ENCODE data around the gene LRFN2. TPM values are rescaled to one million over a fixed set of nuclear protein-coding genes. Genes with fewer than 3 reads are reported as not detected.

Gene LRFN2
- total RNA-seq, 3 donors from 2014 or later: not detected

GRCh38 chr6:40606981-40607380, 19.8 kb upstream of the LRFN2 start:
- Mint-ChIP-seq H3K4me1 (ENCODE audit: low read depth) (no peaks in the 10 kb centered on the region), H3K27me3 (ENCODE audit: low read depth) (peaks cover 20% of the 10 kb centered on the region), H3K4me3 (no peak overlapping the region), H3K9me3 (no peaks in the 10 kb centered on the region), H3K36me3 (ENCODE audit: insufficient read depth) (no peaks in the 10 kb centered on the region)
- DNase-seq (no peak), ATAC-seq (no peak)

GRCh38 chr6:40606526-40606925, 19.4 kb upstream of the LRFN2 start:
- Mint-ChIP-seq H3K4me3 (no peak overlapping the region), H3K4me1 (ENCODE audit: low read depth) (no peaks in the 10 kb centered on the region), H3K36me3 (ENCODE audit: insufficient read depth) (no peaks in the 10 kb centered on the region), H3K9me3 (no peaks in the 10 kb centered on the region), H3K27me3 (ENCODE audit: low read depth) (peaks cover 24% of the 10 kb centered on the region)
- no peak for DNase-seq
- no peak for ATAC-seq

GRCh38 chr6:40604082-40604481, 16.9 kb upstream of the LRFN2 start:
- H3K36me3 Mint-ChIP-seq (ENCODE audit: insufficient read depth): no peaks in the 10 kb centered on the region
- H3K4me1 Mint-ChIP-seq (ENCODE audit: low read depth): no peaks in the 10 kb centered on the region
- H3K4me3 Mint-ChIP-seq: no peak overlapping the region
- H3K27me3 Mint-ChIP-seq (ENCODE audit: low read depth): peaks cover 42% of the 10 kb centered on the region
- no peaks in the 10 kb centered on the region for H3K9me3 Mint-ChIP-seq
- DNase-seq (no peak), ATAC-seq (no peak)

- DNase-seq (no peak), ATAC-seq (no peak)
- Mint-ChIP-seq H3K27me3 (ENCODE audit: low read depth) (peaks cover 39% of the 10 kb centered on the region), H3K36me3 (ENCODE audit: insufficient read depth) (no peaks in the 10 kb centered on the region), H3K9me3 (no peaks in the 10 kb centered on the region), H3K4me1 (ENCODE audit: low read depth) (no peaks in the 10 kb centered on the region), H3K4me3 (no peak overlapping the region)
Observed at GRCh38 chr6:40599555-40599954, 12.4 kb upstream of the LRFN2 start.

GRCh38 chr6:40598516-40598915, 11.4 kb upstream of the LRFN2 start:
- no peaks in the 10 kb centered on the region for H3K4me1 Mint-ChIP-seq (ENCODE audit: low read depth)
- H3K36me3 Mint-ChIP-seq (ENCODE audit: insufficient read depth): no peaks in the 10 kb centered on the region
- H3K27me3 Mint-ChIP-seq (ENCODE audit: low read depth): peaks cover 36% of the 10 kb centered on the region
- H3K9me3 Mint-ChIP-seq: no peaks in the 10 kb centered on the region
- DNase-seq: no peak
- no peak overlapping the region for H3K4me3 Mint-ChIP-seq
- no peak for ATAC-seq

GRCh38 chr6:40597301-40597700, 10.1 kb upstream of the LRFN2 start:
- H3K27me3 Mint-ChIP-seq (ENCODE audit: low read depth): peaks cover 29% of the 10 kb centered on the region
- H3K4me1 Mint-ChIP-seq (ENCODE audit: low read depth): no peaks in the 10 kb centered on the region
- ATAC-seq: no peak
- no peaks in the 10 kb centered on the region for H3K9me3 Mint-ChIP-seq
- no peak overlapping the region for H3K4me3 Mint-ChIP-seq
- no peak for DNase-seq
- no peaks in the 10 kb centered on the region for H3K36me3 Mint-ChIP-seq (ENCODE audit: insufficient read depth)

- H3K4me1 Mint-ChIP-seq (ENCODE audit: low read depth): peaks cover 21% of the 10 kb centered on the region
- DNase-seq (no peak), ATAC-seq (no peak)
- no peaks in the 10 kb centered on the region for H3K36me3 Mint-ChIP-seq (ENCODE audit: insufficient read depth)
- no peaks in the 10 kb centered on the region for H3K9me3 Mint-ChIP-seq
- peaks cover 37% of the 10 kb centered on the region for H3K27me3 Mint-ChIP-seq (ENCODE audit: low read depth)
- H3K4me3 Mint-ChIP-seq: no peak overlapping the region
Observed at GRCh38 chr6:40588480-40588879, 1.3 kb upstream of the LRFN2 start.

- no peak for ATAC-seq
- H3K4me1 Mint-ChIP-seq (ENCODE audit: low read depth): peaks cover 24% of the 10 kb centered on the region
- DNase-seq: no peak
- no peaks in the 10 kb centered on the region for H3K36me3 Mint-ChIP-seq (ENCODE audit: insufficient read depth)
- H3K4me3 Mint-ChIP-seq: peak overlapping the region; percentile 24
- H3K27me3 Mint-ChIP-seq (ENCODE audit: low read depth): peaks cover 37% of the 10 kb centered on the region
- no peaks in the 10 kb centered on the region for H3K9me3 Mint-ChIP-seq
Observed at GRCh38 chr6:40588070-40588384, 863 bp upstream of the LRFN2 start.

- ATAC-seq: no peak
- H3K36me3 Mint-ChIP-seq (ENCODE audit: insufficient read depth): no peaks in the 10 kb centered on the region
- peaks cover 24% of the 10 kb centered on the region for H3K4me1 Mint-ChIP-seq (ENCODE audit: low read depth)
- no peak for DNase-seq
- peak overlapping the region; percentile 81 for H3K4me3 Mint-ChIP-seq
- H3K27me3 Mint-ChIP-seq (ENCODE audit: low read depth): peaks cover 37% of the 10 kb centered on the region
- H3K9me3 Mint-ChIP-seq: no peaks in the 10 kb centered on the region
Observed at GRCh38 chr6:40586369-40587201, 579 bp downstream of the LRFN2 start.

GRCh38 chr6:40585651-40586269, 1.4 kb downstream of the LRFN2 start:
- Mint-ChIP-seq H3K9me3 (no peaks in the 10 kb centered on the region), H3K4me1 (ENCODE audit: low read depth) (peaks cover 24% of the 10 kb centered on the region), H3K4me3 (peak overlapping the region; percentile 72), H3K36me3 (ENCODE audit: insufficient read depth) (no peaks in the 10 kb centered on the region), H3K27me3 (ENCODE audit: low read depth) (peaks cover 37% of the 10 kb centered on the region)
- DNase-seq (no peak), ATAC-seq (no peak)

- ATAC-seq (no peak), DNase-seq (no peak)
- H3K4me1 Mint-ChIP-seq (ENCODE audit: low read depth): peaks cover 24% of the 10 kb centered on the region
- peak overlapping the region; percentile 2 for H3K4me3 Mint-ChIP-seq
- no peaks in the 10 kb centered on the region for H3K9me3 Mint-ChIP-seq
- H3K27me3 Mint-ChIP-seq (ENCODE audit: low read depth): peaks cover 37% of the 10 kb centered on the region
- H3K36me3 Mint-ChIP-seq (ENCODE audit: insufficient read depth): no peaks in the 10 kb centered on the region
Observed at GRCh38 chr6:40585223-40585622, 1.9 kb downstream of the LRFN2 start.

GRCh38 chr6:40584741-40585140, 2.4 kb downstream of the LRFN2 start:
- Mint-ChIP-seq H3K4me3 (peak overlapping the region; percentile 22), H3K27me3 (ENCODE audit: low read depth) (peaks cover 37% of the 10 kb centered on the region), H3K9me3 (no peaks in the 10 kb centered on the region), H3K4me1 (ENCODE audit: low read depth) (peaks cover 24% of the 10 kb centered on the region), H3K36me3 (ENCODE audit: insufficient read depth) (no peaks in the 10 kb centered on the region)
- DNase-seq (no peak), ATAC-seq (no peak)

- ATAC-seq (no peak), DNase-seq (no peak)
- Mint-ChIP-seq H3K4me1 (ENCODE audit: low read depth) (peaks cover 24% of the 10 kb centered on the region), H3K27me3 (ENCODE audit: low read depth) (peaks cover 32% of the 10 kb centered on the region), H3K9me3 (no peaks in the 10 kb centered on the region), H3K36me3 (ENCODE audit: insufficient read depth) (no peaks in the 10 kb centered on the region), H3K4me3 (no peak overlapping the region)
Observed at GRCh38 chr6:40583709-40584108, 3.5 kb downstream of the LRFN2 start.

- Mint-ChIP-seq H3K27me3 (ENCODE audit: low read depth) (peaks cover 25% of the 10 kb centered on the region), H3K9me3 (no peaks in the 10 kb centered on the region), H3K4me1 (ENCODE audit: low read depth) (peaks cover 24% of the 10 kb centered on the region), H3K36me3 (ENCODE audit: insufficient read depth) (no peaks in the 10 kb centered on the region), H3K4me3 (no peak overlapping the region)
- DNase-seq (peak; percentile 10), ATAC-seq (no peak)
Observed at GRCh38 chr6:40582892-40583291, 4.3 kb downstream of the LRFN2 start.

GRCh38 chr6:40579101-40579500, 8.1 kb downstream of the LRFN2 start:
- Mint-ChIP-seq H3K4me1 (ENCODE audit: low read depth) (peaks cover 8% of the 10 kb centered on the region), H3K27me3 (ENCODE audit: low read depth) (no peaks in the 10 kb centered on the region), H3K9me3 (no peaks in the 10 kb centered on the region), H3K36me3 (ENCODE audit: insufficient read depth) (no peaks in the 10 kb centered on the region), H3K4me3 (no peak overlapping the region)
- ATAC-seq: no peak
- no peak for DNase-seq

Measured in activated T-cell treated with anti-CD3 and anti-CD28 coated beads, Interleukin-2, amount 50 U/mL, for 4 hours (primary cell).